CD4-positive, alpha-beta T cell (primary cell): ENCODE results near the gene EPS15. TPM values are rescaled to one million over a fixed set of nuclear protein-coding genes. Genes with fewer than 3 reads are reported as not detected.

ENCODE experiments used
- ATAC-seq: fragments of 200-7000 bp; cut with Tn5 transposase; one replicate; pipeline ENCODE4 v1.10.0; 2022; ENCODE audit warnings: mild to moderate bottlenecking; ENCODE audit not compliant: poor library complexity
- CTCF ChIA-PET: fragments of 350-600 bp; sonication (Branson Sonifier 250); formaldehyde crosslinking; loops from one replicate; lab custom pipeline; 2021; ENCODE audit warnings: antibody characterized with exemption, inconsistent platforms; lab: Charles Lee
- POLR2A ChIA-PET: fragments of 350-600 bp; sonication (Branson Sonifier 250); formaldehyde crosslinking; loops from one replicate; lab custom pipeline; 2021; ENCODE audit warnings: antibody characterized with exemption, inconsistent platforms; lab: Charles Lee
- DNase-seq, 14 experiments: peaks; one replicate each; pipeline ENCODE4 v3.0.0-alpha.2; 2013 to 2020; ENCODE audit warnings: mixed read lengths in 2 of 14
- H3K27ac ChIP-seq, 2 donors: one replicate each; pipeline versions ENCODE4 v1.5.1 to v1.7.0; 2013; ENCODE audit warnings: low read length in 2 of 2, low read depth in 1 of 2, mild to moderate bottlenecking in 1 of 2
- H3K27me3 ChIP-seq, 2 experiments: 1 replicate in 1 of 2; 2 replicates in 1 of 2; pipeline versions ENCODE4 v1.6.1 to v1.7.0; 2013; ENCODE audit warnings: low read length in 2 of 2, control low read depth in 1 of 2, mild to moderate bottlenecking in 1 of 2, moderate library complexity in 1 of 2; ENCODE audit not compliant: insufficient read depth in 2 of 2, control insufficient read depth in 1 of 2
- H3K36me3 ChIP-seq: one replicate; pipeline ENCODE4 v1.6.1; 2013; ENCODE audit warnings: low read length, control low read depth; ENCODE audit not compliant: insufficient read depth
- H3K4me1 ChIP-seq: one replicate; pipeline ENCODE4 v1.6.1; 2013; ENCODE audit warnings: low read length, control low read depth; ENCODE audit not compliant: insufficient read depth
- H3K4me3 ChIP-seq: one replicate; pipeline ENCODE4 v1.5.1; 2013; ENCODE audit warnings: mild to moderate bottlenecking, low read length, moderate library complexity
- H3K9me3 ChIP-seq, 2 experiments: 1 replicate in 1 of 2; 2 replicates in 1 of 2; pipeline versions ENCODE4 v1.6.1 to v1.7.0; 2013; ENCODE audit warnings: low read length in 2 of 2, mild to moderate bottlenecking in 2 of 2, control low read depth in 1 of 2, moderate library complexity in 1 of 2; ENCODE audit not compliant: control insufficient read depth in 1 of 2, insufficient read depth in 1 of 2
- H3K27ac Mint-ChIP-seq: one replicate; pipeline ENCODE4 v1.8.0; 2020; ENCODE audit warnings: mixed read lengths
- H3K27me3 Mint-ChIP-seq: one replicate; pipeline ENCODE4 v1.8.0; 2021; ENCODE audit warnings: mixed read lengths
- H3K36me3 Mint-ChIP-seq: one replicate; pipeline ENCODE4 v1.8.0; 2021; ENCODE audit warnings: low read depth, mixed read lengths
- H3K4me1 Mint-ChIP-seq: one replicate; pipeline ENCODE4 v1.8.0; 2021; ENCODE audit warnings: low read depth, mixed read lengths
- H3K4me3 Mint-ChIP-seq: one replicate; pipeline ENCODE4 v1.8.0; 2020; ENCODE audit warnings: mild to moderate bottlenecking, mixed read lengths
- H3K9me3 Mint-ChIP-seq: one replicate; pipeline ENCODE4 v1.8.0; 2020; ENCODE audit warnings: mixed read lengths
- CTCF ChIP-seq: fragments of 200-600 bp; IDR thresholded peaks from one replicate; pipeline ENCODE4 v1.8.0; 2022; ENCODE audit warnings: antibody characterized with exemption, mild to moderate bottlenecking
- intact Hi-C, 2 experiments: fragments of 100-400 bp; cut with DNase I in 1 of 2; cut with micrococcal nuclease in 1 of 2; formaldehyde crosslinking; loops; one replicate each; pipeline versions ENCODE4 v1.15.1 to v1.9.0; 2023 to 2025; cut with DNase I, micrococcal nuclease
- total RNA-seq, 174 experiments: library from RNA in 2 of 174; stranded (reverse) in 2 of 174; gene quantifications; one replicate each; pipeline ENCODE4 v1.2.3 and lab custom pipeline; 2021 to 2026

EPS15 gene
- total RNA-seq, 2 experiments from 2014 or later = 44.5 to 47.9 TPM

- H3K27me3 ChIP-seq = no peaks in the 10 kb centered on the region
- no peaks in the 10 kb centered on the region for H3K27me3 Mint-ChIP-seq
- intact Hi-C loops = loop anchor here (1.0 to 10.0 kb wide), 6 partner anchors 54 to 544 kb away; partner anchors contain the start of genes BTF3L4 (in 1 of the 2), CDKN2C (in 1 of the 2), OSBPL9 (in 1 of the 2) and RNF11 (in 1 of the 2)
- peak overlapping the region; percentile 88 for H3K27ac Mint-ChIP-seq
- no peaks in the 10 kb centered on the region for H3K9me3 ChIP-seq
- H3K9me3 Mint-ChIP-seq = no peaks in the 10 kb centered on the region
- peak overlapping the region; percentile 94 for H3K4me3 Mint-ChIP-seq
- ChIA-PET POLR2A (interaction anchor here (0.9 to 2.2 kb wide), 10 partner anchors 9 to 549 kb away, joined by 3 to 8 read pairs (median 4); partner anchors contain the start of genes BTF3L4, CDKN2C, KTI12 and OSBPL9), CTCF (interaction anchor here (1.3 kb wide), 1 partner anchor 16 kb away, joined by 5 read pairs; no protein-coding TSS in a partner anchor)
- H3K4me3 ChIP-seq = peak overlapping the region; percentile 76
- TF ChIP-seq CTCF = no peak
- H3K4me1 ChIP-seq = peaks cover 24% of the 10 kb centered on the region
- peak; percentile 28 for ATAC-seq
- DNase-seq = peak; percentile 3 to 74 (median 29)
- H3K27ac ChIP-seq = peak overlapping the region; percentile 48 to 50
- H3K36me3 ChIP-seq = no peaks in the 10 kb centered on the region
- H3K36me3 Mint-ChIP-seq = peaks cover 8% of the 10 kb centered on the region
- peaks cover 65% of the 10 kb centered on the region for H3K4me1 Mint-ChIP-seq
These were observed 449 bp downstream of the EPS15 start for GRCh38 chr1:51518586-51519047.

- ChIA-PET CTCF (interaction anchor here (1.3 kb wide), 1 partner anchor 16 kb away, joined by 5 read pairs; no protein-coding TSS in a partner anchor), POLR2A (interaction anchor here (1.0 to 2.2 kb wide), 8 partner anchors 9 to 548 kb away, joined by 3 to 8 read pairs (median 4); partner anchors contain the start of genes BTF3L4, CDKN2C, KTI12 and OSBPL9)
- Mint-ChIP-seq H3K4me3 (peak overlapping the region; percentile 94), H3K9me3 (no peaks in the 10 kb centered on the region), H3K4me1 (peaks cover 66% of the 10 kb centered on the region), H3K36me3 (peaks cover 8% of the 10 kb centered on the region), H3K27me3 (no peaks in the 10 kb centered on the region), H3K27ac (peak overlapping the region; percentile 88)
- Histone ChIP-seq H3K4me3 (peak overlapping the region; percentile 76), H3K36me3 (no peaks in the 10 kb centered on the region), H3K4me1 (peaks cover 24% of the 10 kb centered on the region), H3K27me3 (no peaks in the 10 kb centered on the region), H3K27ac (peak overlapping the region; percentile 48 to 50), H3K9me3 (no peaks in the 10 kb centered on the region)
- peak; percentile 6 to 83 (median 22) for DNase-seq
- intact Hi-C loops = loop anchor here (1.0 to 10.0 kb wide), 6 partner anchors 53 to 543 kb away; partner anchors contain the start of genes BTF3L4 (in 1 of the 2), CDKN2C (in 1 of the 2), OSBPL9 (in 1 of the 2) and RNF11 (in 1 of the 2)
- no peak for TF ChIP-seq CTCF
- ATAC-seq = peak; percentile 53
These were observed 957 bp downstream of the EPS15 start for GRCh38 chr1:51518033-51518585.

GRCh38 chr1:51517361-51518032, 1.6 kb downstream of the EPS15 start:
- Histone ChIP-seq H3K27me3 (no peaks in the 10 kb centered on the region), H3K36me3 (no peaks in the 10 kb centered on the region), H3K4me3 (peak overlapping the region; percentile 76), H3K27ac (peak overlapping the region in 1 of 2 donors; percentile 50), H3K9me3 (no peaks in the 10 kb centered on the region), H3K4me1 (peaks cover 29% of the 10 kb centered on the region)
- intact Hi-C loops = loop anchor here (1.0 to 10.0 kb wide), 6 partner anchors 53 to 543 kb away; partner anchors contain the start of genes BTF3L4 (in 1 of the 2), CDKN2C (in 1 of the 2), OSBPL9 (in 1 of the 2) and RNF11 (in 1 of the 2)
- H3K4me3 Mint-ChIP-seq = peak overlapping the region; percentile 94
- peaks cover 8% of the 10 kb centered on the region for H3K36me3 Mint-ChIP-seq
- POLR2A ChIA-PET = interaction anchor here (2.2 kb wide), 1 partner anchor 100 kb away, joined by 8 read pairs; the partner anchor contains the start of gene OSBPL9
- DNase-seq (no peak), ATAC-seq (no peak)
- H3K4me1 Mint-ChIP-seq = peaks cover 72% of the 10 kb centered on the region
- H3K27ac Mint-ChIP-seq = peak overlapping the region; percentile 88
- CTCF ChIA-PET = interaction anchor here (1.0 to 1.4 kb wide), 3 partner anchors 18 to 74 kb away, joined by 3 to 5 read pairs (median 3); no protein-coding TSS in a partner anchor
- H3K9me3 Mint-ChIP-seq = no peaks in the 10 kb centered on the region
- no peak for TF ChIP-seq CTCF
- H3K27me3 Mint-ChIP-seq = no peaks in the 10 kb centered on the region
